ENCODE data around the gene MEOX1.

Gene MEOX1

GRCh38 chr17:43707184-43707583 is 45.5 kb upstream of the MEOX1 start:
- no peak overlapping the region for H3K9ac ChIP-seq (ENCODE audit: low read length)
- no peaks in the 10 kb centered on the region; the same call in 1 of the 2 replicates for H3K36me3 ChIP-seq (ENCODE audit: insufficient read depth, low read length)
- H3K4me3 ChIP-seq (ENCODE audit: low read depth, low read length, poor library complexity, severe bottlenecking) = no peak overlapping the region
- H3K4me2 ChIP-seq (ENCODE audit: low read length) = no peak overlapping the region
- no peak overlapping the region for H3K27ac ChIP-seq (ENCODE audit: low read depth, low read length, poor library complexity, severe bottlenecking)
- 0 out of 2 replicates have a peak, but pooled peaks cover 4% of the 10 kb centered on the region for H3K9me3 ChIP-seq (ENCODE audit: low read length)
- H3K79me2 ChIP-seq (ENCODE audit: insufficient read depth, low read length) = no peaks in the 10 kb centered on the region
- H3K4me1 ChIP-seq (ENCODE audit: insufficient read depth, low read length, severe bottlenecking) = no peaks in the 10 kb centered on the region
- H4K20me1 ChIP-seq (ENCODE audit: insufficient read depth, low read length) = no peaks in the 10 kb centered on the region
- no peaks in the 10 kb centered on the region for H3F3A ChIP-seq (ENCODE audit: insufficient read depth, low read length)
- TF ChIP-seq, protein P1, sequence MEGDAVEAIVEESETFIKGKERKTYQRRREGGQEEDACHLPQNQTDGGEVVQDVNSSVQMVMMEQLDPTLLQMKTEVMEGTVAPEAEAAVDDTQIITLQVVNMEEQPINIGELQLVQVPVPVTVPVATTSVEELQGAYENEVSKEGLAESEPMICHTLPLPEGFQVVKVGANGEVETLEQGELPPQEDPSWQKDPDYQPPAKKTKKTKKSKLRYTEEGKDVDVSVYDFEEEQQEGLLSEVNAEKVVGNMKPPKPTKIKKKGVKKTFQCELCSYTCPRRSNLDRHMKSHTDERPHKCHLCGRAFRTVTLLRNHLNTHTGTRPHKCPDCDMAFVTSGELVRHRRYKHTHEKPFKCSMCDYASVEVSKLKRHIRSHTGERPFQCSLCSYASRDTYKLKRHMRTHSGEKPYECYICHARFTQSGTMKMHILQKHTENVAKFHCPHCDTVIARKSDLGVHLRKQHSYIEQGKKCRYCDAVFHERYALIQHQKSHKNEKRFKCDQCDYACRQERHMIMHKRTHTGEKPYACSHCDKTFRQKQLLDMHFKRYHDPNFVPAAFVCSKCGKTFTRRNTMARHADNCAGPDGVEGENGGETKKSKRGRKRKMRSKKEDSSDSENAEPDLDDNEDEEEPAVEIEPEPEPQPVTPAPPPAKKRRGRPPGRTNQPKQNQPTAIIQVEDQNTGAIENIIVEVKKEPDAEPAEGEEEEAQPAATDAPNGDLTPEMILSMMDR (IDR thresholded peaks at IDR 0.05; ENCODE audit: low read length) = no peak
- H2AFZ ChIP-seq (ENCODE audit: low read length) = no peak overlapping the region
- H3K9me2 ChIP-seq (ENCODE audit: low read depth, low read length) = no peaks in the 10 kb centered on the region
- H3K27me3 ChIP-seq (ENCODE audit: insufficient read depth, low read length) = peaks cover 10% of the 10 kb centered on the region; the same call in 1 of the 2 replicates

GRCh38 chr17:43706235-43706634 is 44.5 kb upstream of the MEOX1 start:
- Histone ChIP-seq H3K9me3 (ENCODE audit: low read length) (0 out of 2 replicates have a peak, but pooled peaks cover 4% of the 10 kb centered on the region), H3K27ac (ENCODE audit: low read depth, low read length, poor library complexity, severe bottlenecking) (no peak overlapping the region)

GRCh38 chr17:43703630-43704029 is 41.9 kb upstream of the MEOX1 start:
- no peaks in the 10 kb centered on the region for H3K9me2 ChIP-seq (ENCODE audit: low read depth, low read length)
- H4K20me1 ChIP-seq (ENCODE audit: insufficient read depth, low read length) = no peaks in the 10 kb centered on the region
- no peaks in the 10 kb centered on the region for H3K79me2 ChIP-seq (ENCODE audit: insufficient read depth, low read length)
- no peak overlapping the region for H3K4me2 ChIP-seq (ENCODE audit: low read length)
- no peak overlapping the region for H3K27ac ChIP-seq (ENCODE audit: low read depth, low read length, poor library complexity, severe bottlenecking)
- H3K4me3 ChIP-seq (ENCODE audit: low read depth, low read length, poor library complexity, severe bottlenecking) = no peak overlapping the region
- TF ChIP-seq, protein P1 (IDR thresholded peaks at IDR 0.05; ENCODE audit: low read length) = no peak
- TF ChIP-seq EZH2 (IDR thresholded peaks at IDR 0.05; ENCODE audit: borderline replicate concordance, low read length) = no peak
- H3K4me1 ChIP-seq (ENCODE audit: insufficient read depth, low read length, severe bottlenecking) = no peaks in the 10 kb centered on the region
- H3K36me3 ChIP-seq (ENCODE audit: insufficient read depth, low read length) = no peaks in the 10 kb centered on the region; the same call in 1 of the 2 replicates
- H3F3A ChIP-seq (ENCODE audit: insufficient read depth, low read length) = no peaks in the 10 kb centered on the region
- 0 out of 2 replicates have a peak, but pooled peaks cover 4% of the 10 kb centered on the region for H3K9me3 ChIP-seq (ENCODE audit: low read length)
- no peak overlapping the region for H3K9ac ChIP-seq (ENCODE audit: low read length)
- no peak overlapping the region for H2AFZ ChIP-seq (ENCODE audit: low read length)
- H3K27me3 ChIP-seq (ENCODE audit: insufficient read depth, low read length) = peaks cover 10% of the 10 kb centered on the region; the same call in 1 of the 2 replicates

More at GRCh38 chr17:43706235-43706634, 44.5 kb upstream of the MEOX1 start:
- Histone ChIP-seq H3K4me2 (ENCODE audit: low read length) (no peak overlapping the region), H4K20me1 (ENCODE audit: insufficient read depth, low read length) (no peaks in the 10 kb centered on the region), H3K4me1 (ENCODE audit: insufficient read depth, low read length, severe bottlenecking) (no peaks in the 10 kb centered on the region), H3K9ac (ENCODE audit: low read length) (no peak overlapping the region), H3K9me2 (ENCODE audit: low read depth, low read length) (no peaks in the 10 kb centered on the region), H3K79me2 (ENCODE audit: insufficient read depth, low read length) (no peaks in the 10 kb centered on the region), H3F3A (ENCODE audit: insufficient read depth, low read length) (no peaks in the 10 kb centered on the region), H3K27me3 (ENCODE audit: insufficient read depth, low read length) (peaks cover 10% of the 10 kb centered on the region; the same call in 1 of the 2 replicates), H3K4me3 (ENCODE audit: low read depth, low read length, poor library complexity, severe bottlenecking) (no peak overlapping the region), H2AFZ (ENCODE audit: low read length) (no peak overlapping the region), H3K36me3 (ENCODE audit: insufficient read depth, low read length) (no peaks in the 10 kb centered on the region; the same call in 1 of the 2 replicates)
- TF ChIP-seq, protein P1 (IDR thresholded peaks at IDR 0.05; ENCODE audit: low read length) = no peak
- TF ChIP-seq EZH2 (IDR thresholded peaks at IDR 0.05; ENCODE audit: borderline replicate concordance, low read length) = no peak

Data from OCI-LY1 (cell line).